Neural progenitor cell (in vitro differentiated cells): Measurements from ENCODE around the gene PHLDA2. TPM values are rescaled to one million over a fixed set of nuclear protein-coding genes. Genes with fewer than 3 reads are reported as not detected.

ENCODE experiments used
- DNase-seq: peaks from one replicate; pipeline ENCODE4 v3.0.0-alpha.2; 2016; ENCODE audit warnings: low spot score
- H2AFZ ChIP-seq: fragments of 200-600 bp; sonication (generic); replicated peaks from 2 replicates; pipeline ENCODE4 v1.6.1; 2016; ENCODE audit warnings: antibody characterized with exemption
- H3F3A ChIP-seq: fragments of 200-600 bp; sonication (generic); 2 replicates; pipeline ENCODE4 v1.6.1; 2016; ENCODE audit warnings: antibody characterized with exemption, low read depth
- H3K27ac ChIP-seq: fragments of 200-600 bp; sonication (generic); 2 replicates; pipeline ENCODE4 v1.5.1; 2016; ENCODE audit warnings: mild to moderate bottlenecking
- H3K27me3 ChIP-seq: fragments of 200-600 bp; sonication (generic); 2 replicates; pipeline ENCODE4 v1.6.1; 2016; ENCODE audit warnings: mild to moderate bottlenecking, moderate library complexity
- H3K36me3 ChIP-seq: fragments of 200-600 bp; sonication (generic); 2 replicates; pipeline ENCODE4 v1.5.1; 2016
- H3K4me1 ChIP-seq: fragments of 200-600 bp; sonication (generic); 2 replicates; pipeline ENCODE4 v1.6.1; 2016; ENCODE audit warnings: mixed run types
- H3K4me2 ChIP-seq: fragments of 200-600 bp; sonication (generic); 2 replicates; pipeline ENCODE4 v1.6.1; 2016
- H3K4me3 ChIP-seq: fragments of 200-600 bp; sonication (generic); 2 replicates; pipeline ENCODE4 v1.5.1; 2016
- H3K79me2 ChIP-seq: fragments of 200-600 bp; sonication (generic); 2 replicates; pipeline ENCODE4 v1.6.1; 2016; ENCODE audit warnings: low read depth
- H3K9ac ChIP-seq: fragments of 200-600 bp; sonication (generic); 2 replicates; pipeline ENCODE4 v1.6.1; 2016
- H3K9me3 ChIP-seq: fragments of 200-600 bp; sonication (generic); 2 replicates; pipeline ENCODE4 v1.5.1; 2016; ENCODE audit warnings: low read depth
- H4K20me1 ChIP-seq: fragments of 200-600 bp; sonication (generic); 2 replicates; pipeline ENCODE4 v1.6.1; 2016; ENCODE audit warnings: low read depth
- H3K27ac Mint-ChIP-seq: 3 replicates; pipeline ENCODE4 v1.8.0; 2021; ENCODE audit warnings: mixed read lengths
- H3K27me3 Mint-ChIP-seq: 2 replicates; pipeline ENCODE4 v1.8.0; 2022; ENCODE audit warnings: low read depth, mild to moderate bottlenecking, inconsistent platforms, moderate library complexity, mixed read lengths; ENCODE audit not compliant: insufficient read depth
- H3K36me3 Mint-ChIP-seq: 3 replicates; pipeline ENCODE4 v1.8.0; 2021; ENCODE audit warnings: mixed read lengths
- H3K4me1 Mint-ChIP-seq: 3 replicates; pipeline ENCODE4 v1.8.0; 2021; ENCODE audit warnings: mixed read lengths
- H3K4me3 Mint-ChIP-seq: 3 replicates; pipeline ENCODE4 v1.8.0; 2021; ENCODE audit warnings: mild to moderate bottlenecking, moderate library complexity, mixed read lengths
- H3K9me3 Mint-ChIP-seq: 3 replicates; pipeline ENCODE4 v1.8.0; 2020; ENCODE audit warnings: mixed read lengths
- CTCF ChIP-seq: fragments of 200-600 bp; sonication (generic); IDR thresholded peaks from 2 replicates; pipeline ENCODE4 v1.5.1; 2017; ENCODE audit warnings: antibody characterized with exemption, mild to moderate bottlenecking
- EZH2 ChIP-seq: fragments of 200-600 bp; sonication (generic); IDR thresholded peaks from 2 replicates; pipeline ENCODE4 v1.6.1; 2017; ENCODE audit warnings: antibody characterized with exemption, mild to moderate bottlenecking, moderate library complexity
- EZH2phosphoT487 ChIP-seq: fragments of 200-600 bp; sonication (generic); IDR thresholded peaks from 2 replicates; pipeline ENCODE4 v1.6.1; 2017; ENCODE audit warnings: antibody characterized with exemption
- total RNA-seq: library from RNA; depleted of rRNA; stranded (reverse); fragments of >200 nt; gene quantifications from 2 replicates; pipeline ENCODE4 v1.2.3, GENCODE V29; 2015; ENCODE audit warnings: low replicate concordance

Gene PHLDA2
- total RNA-seq, 1 donor from 2014 or later, result not detected

- no peak overlapping the region for H2AFZ ChIP-seq
- no peak overlapping the region for H3K4me3 Mint-ChIP-seq
- H3K9me3 Mint-ChIP-seq, result no peaks in the 10 kb centered on the region
- H3K27me3 Mint-ChIP-seq, result no peaks in the 10 kb centered on the region
- H3K27me3 ChIP-seq, result no peaks in the 10 kb centered on the region
- no peaks in the 10 kb centered on the region for H3K36me3 ChIP-seq
- H3K4me1 Mint-ChIP-seq, result peaks cover 4% of the 10 kb centered on the region
- H3K9ac ChIP-seq, result no peak overlapping the region
- no peaks in the 10 kb centered on the region for H3K36me3 Mint-ChIP-seq
- H3K79me2 ChIP-seq, result no peaks in the 10 kb centered on the region
- no peaks in the 10 kb centered on the region for H3K9me3 ChIP-seq
- H3F3A ChIP-seq, result no peaks in the 10 kb centered on the region
- TF ChIP-seq EZH2phosphoT487 (no peak), EZH2 (no peak), CTCF (no peak)
- no peak overlapping the region for H3K4me2 ChIP-seq
- DNase-seq, result no peak
- H3K4me1 ChIP-seq, result no peaks in the 10 kb centered on the region
- no peaks in the 10 kb centered on the region for H4K20me1 ChIP-seq
- H3K27ac Mint-ChIP-seq, result no peak overlapping the region
- no peak overlapping the region for H3K27ac ChIP-seq
- no peak overlapping the region for H3K4me3 ChIP-seq
These were observed 11.3 kb downstream of the PHLDA2 start for GRCh38 chr11:2917842-2918490.

- H3K4me1 ChIP-seq, result no peaks in the 10 kb centered on the region
- H3K9me3 Mint-ChIP-seq, result no peaks in the 10 kb centered on the region
- no peak overlapping the region for H3K9ac ChIP-seq
- no peak for DNase-seq
- H3K27ac Mint-ChIP-seq, result peak overlapping the region; percentile 83
- no peaks in the 10 kb centered on the region for H4K20me1 ChIP-seq
- H3K4me2 ChIP-seq, result no peak overlapping the region
- H3K27me3 Mint-ChIP-seq, result no peaks in the 10 kb centered on the region
- no peak for TF ChIP-seq EZH2
- no peak for TF ChIP-seq CTCF
- no peak for TF ChIP-seq EZH2phosphoT487
- no peak overlapping the region for H3K27ac ChIP-seq
- H3K27me3 ChIP-seq, result no peaks in the 10 kb centered on the region
- H3K4me3 Mint-ChIP-seq, result no peak overlapping the region
- no peaks in the 10 kb centered on the region for H3F3A ChIP-seq
- no peaks in the 10 kb centered on the region for H3K79me2 ChIP-seq
- H2AFZ ChIP-seq, result no peak overlapping the region
- peaks cover 4% of the 10 kb centered on the region for H3K4me1 Mint-ChIP-seq
- no peaks in the 10 kb centered on the region for H3K9me3 ChIP-seq
- H3K36me3 ChIP-seq, result no peaks in the 10 kb centered on the region
- no peak overlapping the region for H3K4me3 ChIP-seq
- no peaks in the 10 kb centered on the region for H3K36me3 Mint-ChIP-seq
These were observed 12.2 kb downstream of the PHLDA2 start for GRCh38 chr11:2916892-2917645.

- Mint-ChIP-seq H3K4me3 (no peak overlapping the region), H3K9me3 (no peaks in the 10 kb centered on the region), H3K36me3 (no peaks in the 10 kb centered on the region), H3K4me1 (peaks cover 9% of the 10 kb centered on the region), H3K27me3 (peaks cover 2% of the 10 kb centered on the region), H3K27ac (peak overlapping the region; percentile 83)
- no peaks in the 10 kb centered on the region for H3K9me3 ChIP-seq
- no peaks in the 10 kb centered on the region for H3K79me2 ChIP-seq
- no peaks in the 10 kb centered on the region for H4K20me1 ChIP-seq
- TF ChIP-seq EZH2phosphoT487 (no peak), EZH2 (no peak), CTCF (no peak)
- H3F3A ChIP-seq, result no peaks in the 10 kb centered on the region
- no peak overlapping the region for H3K4me2 ChIP-seq
- no peak overlapping the region for H3K27ac ChIP-seq
- H3K36me3 ChIP-seq, result no peaks in the 10 kb centered on the region
- no peak for DNase-seq
- H3K27me3 ChIP-seq, result no peaks in the 10 kb centered on the region
- H3K9ac ChIP-seq, result no peak overlapping the region
- no peak overlapping the region for H3K4me3 ChIP-seq
- H2AFZ ChIP-seq, result no peak overlapping the region
- no peaks in the 10 kb centered on the region for H3K4me1 ChIP-seq
These were observed 12.9 kb downstream of the PHLDA2 start for GRCh38 chr11:2916114-2916891.
